Nucleus accumbens (tissue), 56 donors: ENCODE data around the gene TOM1L2.
"Not testable (repeated sequence)": the region's sequence is repeated elsewhere in the genome, so short reads cannot be mapped to it uniquely, and the experiment has no call there.

Source experiments
- DNase-seq, 56 donors: peaks; one replicate each; lab custom pipeline; 2025; lab: John Stamatoyannopoulos, UW

Gene TOM1L2

DNA sequence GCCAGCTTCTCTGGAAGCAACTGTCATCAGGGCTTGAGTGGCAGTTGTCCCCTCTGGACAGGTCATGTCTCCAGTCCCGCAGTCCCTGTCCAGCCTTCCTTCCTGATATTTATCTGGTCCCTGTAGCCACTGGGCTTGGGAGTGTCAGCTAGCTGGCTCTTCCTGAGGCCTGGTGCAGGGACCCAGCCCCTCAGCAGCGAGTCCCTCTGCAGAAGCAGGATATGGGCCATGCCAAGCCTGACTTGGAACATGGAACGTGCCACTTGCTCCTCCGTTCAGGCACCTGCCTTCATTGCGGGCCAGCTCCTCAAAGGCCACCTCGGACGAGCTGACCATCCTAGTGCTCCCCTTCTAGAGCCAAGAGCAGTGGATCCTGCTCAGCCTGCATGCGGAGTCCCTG lies 26.7 kb upstream of the TOM1L2 start:
- no peak for DNase-seq

DNA sequence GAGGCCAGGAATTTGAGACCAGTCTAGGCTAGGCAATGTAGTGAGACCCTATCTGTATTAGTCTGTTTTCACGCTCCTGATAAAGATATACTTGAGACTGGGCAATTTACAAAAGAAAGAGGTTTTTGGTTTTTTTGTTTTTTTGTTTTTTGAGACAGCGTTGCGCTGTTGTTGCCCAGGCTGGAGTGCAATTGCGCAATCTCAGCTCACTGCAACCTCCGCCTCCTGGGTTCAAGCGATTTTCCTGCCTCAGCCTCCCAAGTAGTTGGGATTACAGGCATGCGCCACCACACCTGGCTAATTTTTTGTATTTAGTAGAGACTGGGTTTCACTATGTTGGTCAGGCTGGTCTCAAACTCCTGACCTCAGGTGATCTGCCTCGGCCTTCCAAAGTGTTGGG lies 23.7 kb upstream of the TOM1L2 start:
- DNase-seq: not testable (repeated sequence)

DNA sequence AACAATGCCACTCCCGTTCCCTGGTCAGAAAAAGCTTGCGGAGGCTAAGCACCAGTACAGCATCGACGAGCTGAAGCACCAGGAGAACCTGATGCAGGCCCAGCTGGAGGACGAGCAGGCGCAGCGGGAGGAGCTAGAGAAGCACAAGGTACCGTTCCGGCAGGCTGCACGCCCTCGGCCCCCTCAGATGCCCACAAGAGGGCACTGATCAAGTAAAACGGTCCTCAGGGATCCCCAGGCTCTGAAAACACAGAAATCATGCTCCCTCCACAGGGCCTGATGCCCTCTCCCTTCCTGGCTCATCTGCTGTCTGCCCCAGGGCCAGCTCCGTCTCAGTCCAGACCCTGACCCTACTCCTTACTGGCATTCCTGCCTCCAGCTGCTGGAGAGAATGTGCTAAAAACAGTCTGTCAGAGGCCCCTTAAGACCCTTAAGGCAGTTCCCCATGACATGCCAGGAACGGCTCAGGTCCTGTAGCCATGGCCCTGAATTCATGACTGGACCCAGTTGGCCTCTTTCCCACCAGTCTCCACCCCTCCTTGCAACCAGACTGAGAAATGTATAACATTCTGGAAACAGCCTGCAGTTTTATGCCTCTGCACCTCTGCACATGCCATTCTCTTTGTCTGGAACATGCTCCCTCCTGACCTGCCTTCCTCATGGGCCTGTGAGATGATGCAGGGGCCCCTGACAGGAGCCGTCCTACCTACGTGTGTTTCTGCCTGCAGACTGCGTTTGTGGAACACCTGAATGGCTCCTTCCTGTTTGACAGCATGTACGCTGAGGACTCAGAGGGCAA lies 22.3 kb upstream of the TOM1L2 start:
- DNase-seq: peak in 10 of 56 donors; percentile 6 to 46 (median 13)

DNA sequence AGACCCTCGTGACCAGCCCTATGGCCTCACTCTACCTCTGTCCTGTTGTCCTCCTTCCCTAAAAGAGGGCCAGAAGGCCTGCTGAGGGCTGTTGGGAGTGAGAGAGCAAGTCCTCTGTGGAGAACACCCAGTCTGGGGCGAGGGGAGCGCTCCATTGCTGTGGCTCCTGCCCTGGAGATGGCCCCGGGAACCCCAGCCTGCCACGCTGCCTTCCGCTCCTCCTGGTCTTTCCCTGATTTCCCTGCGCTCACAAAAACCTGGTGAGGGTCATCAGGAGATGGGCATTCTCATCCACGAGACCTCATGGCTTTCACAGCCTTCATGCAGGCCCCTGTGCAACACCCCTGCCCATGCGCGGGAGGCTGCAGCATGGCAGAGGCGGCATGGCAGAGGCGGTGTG lies 21.7 kb upstream of the TOM1L2 start:
- DNase-seq: no peak

DNA sequence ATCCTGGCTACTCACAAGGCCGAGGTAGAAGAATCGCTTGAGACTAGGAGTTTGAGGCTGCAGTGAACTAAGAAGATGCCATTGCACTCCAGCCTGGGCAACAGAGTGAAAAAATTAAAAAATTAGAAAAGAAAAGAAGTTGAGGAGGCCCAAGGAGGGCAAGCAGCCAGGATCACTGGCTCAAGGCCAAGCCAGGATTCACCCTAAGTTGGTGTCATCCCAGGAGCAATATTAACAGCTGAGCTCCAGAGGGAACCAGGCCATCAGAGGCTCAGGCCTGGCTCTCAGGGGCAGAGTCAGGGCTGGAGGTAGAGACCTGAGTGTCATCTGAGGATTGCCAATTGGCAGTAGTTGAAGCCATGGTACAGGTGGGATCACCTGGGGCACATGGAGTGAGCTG lies 21.2 kb upstream of the TOM1L2 start:
- no peak for DNase-seq

DNA sequence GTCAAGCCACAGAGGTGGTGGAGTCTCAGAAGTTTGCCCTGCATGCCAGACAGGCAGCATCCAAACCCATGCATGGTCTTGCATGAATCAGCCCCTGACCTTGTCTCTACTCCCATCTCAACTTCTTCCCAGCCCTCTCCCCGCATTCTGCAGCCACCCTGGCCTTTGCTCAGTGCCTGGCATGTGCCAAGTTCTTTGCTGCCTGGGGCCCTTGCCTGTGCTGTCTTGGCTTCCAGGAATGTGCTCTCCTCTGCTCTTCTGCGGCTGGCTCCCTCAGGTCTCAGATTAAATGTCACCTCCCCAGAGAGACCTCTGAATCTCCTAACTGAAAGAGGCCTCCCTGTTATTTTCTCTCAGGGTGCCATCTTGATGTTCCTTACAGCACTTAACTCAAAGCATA lies 18.1 kb upstream of the TOM1L2 start:
- no peak for DNase-seq

DNA sequence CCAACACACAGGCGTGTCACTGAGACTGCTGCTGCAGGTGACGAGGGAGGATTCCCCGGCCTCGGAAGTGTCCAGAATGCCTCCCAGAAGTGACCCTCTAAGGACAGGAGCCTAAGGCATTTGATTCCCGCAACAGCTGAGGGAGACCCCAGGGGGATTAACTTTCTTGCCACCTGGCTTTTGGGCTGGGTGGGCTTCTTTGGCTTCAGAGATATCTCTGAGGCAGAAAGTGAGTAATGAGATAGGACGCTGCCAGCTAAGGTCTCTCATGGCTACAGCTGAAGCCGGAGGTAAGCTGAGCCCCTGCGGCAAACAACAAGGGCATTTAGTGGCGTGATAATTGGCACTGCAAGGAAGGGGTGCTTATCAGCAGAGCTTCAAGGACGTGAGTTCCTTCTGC lies 17.4 kb upstream of the TOM1L2 start:
- no peak for DNase-seq

DNA sequence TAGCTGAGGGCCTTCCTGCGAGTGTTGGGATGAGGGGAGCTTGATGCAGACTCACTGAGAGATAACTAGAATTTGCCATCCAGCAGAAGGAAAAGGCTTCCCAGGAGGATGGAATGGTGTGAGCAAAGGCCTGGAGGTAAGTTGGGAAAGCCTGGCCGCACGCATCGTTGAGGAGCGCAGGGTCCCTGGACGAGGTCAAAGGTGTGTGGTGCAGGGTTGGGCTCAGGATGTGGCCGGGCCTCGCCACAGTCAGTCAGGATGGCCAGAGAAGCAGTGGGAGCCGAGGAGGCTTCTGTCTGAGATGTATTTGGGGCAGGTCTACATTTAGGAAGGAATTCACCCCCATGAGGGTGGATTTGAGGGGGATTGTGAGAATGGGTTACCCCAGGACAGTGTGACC lies 16.9 kb upstream of the TOM1L2 start:
- no peak for DNase-seq

DNA sequence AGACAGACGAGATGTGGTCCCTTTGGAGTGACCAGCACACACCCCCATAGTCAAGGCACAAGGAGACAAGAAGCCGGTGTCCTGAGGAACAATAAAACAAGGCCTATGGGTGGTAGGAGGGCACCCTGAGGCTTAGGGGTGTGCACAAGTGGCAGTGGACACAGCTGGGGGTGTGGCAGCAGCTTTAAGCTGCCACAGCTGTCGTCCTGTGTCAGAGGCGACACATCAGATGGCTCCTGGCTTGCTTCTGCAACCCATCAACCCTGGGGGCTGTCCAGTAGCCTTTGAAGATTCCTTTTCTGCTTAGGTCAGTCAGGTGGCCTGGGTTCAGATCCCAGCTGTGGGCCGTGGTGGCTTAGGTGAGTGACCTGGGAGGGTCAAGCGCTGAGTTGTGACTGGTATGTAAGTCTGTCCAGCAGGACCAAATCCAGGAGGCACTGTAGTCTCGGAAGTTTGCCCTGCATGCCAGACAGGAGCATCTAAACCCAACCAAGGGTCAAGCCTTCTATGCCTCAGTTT lies 16.3 kb upstream of the TOM1L2 start:
- DNase-seq: no peak

DNA sequence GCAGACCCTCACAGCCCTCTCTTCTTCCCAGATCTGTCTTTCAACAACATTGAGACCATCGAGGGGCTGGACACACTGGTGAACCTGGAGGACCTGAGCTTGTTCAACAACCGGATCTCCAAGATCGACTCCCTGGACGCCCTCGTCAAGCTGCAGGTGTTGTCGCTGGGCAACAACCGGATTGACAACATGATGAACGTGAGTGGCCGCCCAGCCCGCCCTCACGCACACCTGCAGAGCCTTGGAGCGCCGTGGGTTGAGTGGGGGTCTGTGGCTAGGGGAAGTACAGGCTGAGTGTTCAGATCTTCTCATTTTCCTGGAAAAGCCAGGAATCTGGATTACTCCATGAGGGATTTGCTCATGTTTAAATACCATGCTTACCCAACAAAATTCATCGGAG lies 15.7 kb upstream of the TOM1L2 start:
- DNase-seq: no peak

DNA sequence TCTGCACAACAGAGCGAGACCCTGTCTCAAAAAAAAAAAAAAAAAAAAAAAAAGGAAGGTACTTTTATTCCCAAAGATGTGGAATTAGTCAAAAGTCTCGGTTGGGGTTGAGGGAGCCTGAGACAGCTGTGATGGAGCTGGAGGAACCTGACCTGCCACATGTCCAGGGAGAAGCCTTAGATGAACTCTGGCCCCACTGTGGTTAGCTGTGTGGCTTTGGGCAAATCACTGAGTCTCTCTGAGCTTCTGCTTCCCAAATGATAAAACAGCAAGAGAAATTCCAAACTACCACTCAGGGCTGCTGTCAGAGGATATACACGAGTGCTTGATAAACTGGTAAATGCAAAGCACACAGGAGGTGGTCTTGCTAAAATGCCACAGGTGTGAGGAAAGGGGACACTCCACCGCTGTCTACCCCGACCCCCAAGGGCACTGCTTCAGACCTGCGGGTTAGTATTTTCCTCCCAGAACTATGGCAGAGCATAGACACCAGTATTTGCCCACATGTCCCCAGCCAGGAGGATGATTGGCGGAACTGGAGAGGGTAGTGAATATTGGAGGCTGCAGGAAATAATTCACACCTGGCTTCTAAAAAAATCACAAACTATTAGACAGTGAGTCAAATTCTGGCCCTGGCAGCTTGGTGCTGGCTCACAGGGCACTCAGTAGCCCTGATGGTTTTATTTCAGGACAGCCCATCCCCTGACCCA lies 15.1 kb upstream of the TOM1L2 start:
- no peak for DNase-seq

DNA sequence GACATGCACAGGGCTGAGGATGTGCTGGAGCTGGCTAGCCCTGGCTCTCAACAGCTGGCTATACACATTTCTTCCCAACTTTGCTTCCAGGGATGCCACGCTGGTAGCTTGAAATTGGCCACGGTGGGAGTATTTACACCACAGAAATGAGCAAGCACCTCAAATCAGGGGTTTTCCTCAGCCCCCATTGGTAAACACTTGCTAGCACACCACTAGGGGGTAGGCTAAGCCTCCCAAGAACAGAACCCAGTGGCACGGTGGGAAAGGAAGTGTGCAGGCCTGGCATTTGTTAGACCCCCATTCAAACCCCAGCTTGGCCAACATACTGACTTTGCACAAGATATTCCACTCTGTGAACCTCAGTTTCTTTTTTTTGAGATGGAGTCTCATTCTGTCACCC lies 13.4 kb upstream of the TOM1L2 start:
- DNase-seq: no peak

DNA sequence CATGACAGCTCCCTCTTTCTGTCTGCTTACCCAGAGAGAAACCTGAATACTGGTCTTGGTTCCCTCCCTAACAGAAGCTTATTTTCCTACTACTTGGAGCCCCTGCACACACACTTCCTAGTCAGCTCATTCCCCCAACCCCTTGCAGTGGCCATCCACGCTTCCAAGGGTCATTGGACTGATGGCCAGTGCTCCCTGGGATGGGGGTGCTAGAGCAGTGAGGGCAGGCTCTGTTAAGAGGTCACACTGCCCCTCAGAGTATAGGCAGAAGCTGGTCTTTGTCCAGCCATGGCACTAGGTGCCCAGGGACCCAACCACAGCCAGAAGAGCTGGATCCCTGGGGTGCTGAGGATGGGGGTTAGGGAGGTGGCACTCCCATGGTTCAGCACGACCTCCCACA lies 13.0 kb upstream of the TOM1L2 start:
- DNase-seq: no peak

DNA sequence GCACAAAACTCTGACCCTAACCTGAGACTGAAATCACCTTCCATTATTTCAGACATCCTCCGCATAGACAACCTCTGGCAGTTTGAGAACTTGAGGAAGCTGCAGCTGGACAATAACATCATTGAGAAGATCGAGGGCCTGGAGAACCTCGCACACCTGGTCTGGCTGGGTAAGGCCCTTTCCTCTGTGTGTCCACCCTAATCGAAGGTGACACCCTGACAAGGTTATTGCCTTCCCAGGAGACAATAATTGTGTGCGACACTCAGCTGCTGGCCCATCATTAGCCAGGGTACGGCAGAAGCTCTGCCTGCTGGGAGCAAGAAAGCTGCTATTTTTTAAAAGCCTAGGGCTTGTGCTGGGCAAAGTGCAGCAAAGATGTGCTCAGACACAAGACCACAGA lies 11.6 kb upstream of the TOM1L2 start:
- DNase-seq: no peak

DNA sequence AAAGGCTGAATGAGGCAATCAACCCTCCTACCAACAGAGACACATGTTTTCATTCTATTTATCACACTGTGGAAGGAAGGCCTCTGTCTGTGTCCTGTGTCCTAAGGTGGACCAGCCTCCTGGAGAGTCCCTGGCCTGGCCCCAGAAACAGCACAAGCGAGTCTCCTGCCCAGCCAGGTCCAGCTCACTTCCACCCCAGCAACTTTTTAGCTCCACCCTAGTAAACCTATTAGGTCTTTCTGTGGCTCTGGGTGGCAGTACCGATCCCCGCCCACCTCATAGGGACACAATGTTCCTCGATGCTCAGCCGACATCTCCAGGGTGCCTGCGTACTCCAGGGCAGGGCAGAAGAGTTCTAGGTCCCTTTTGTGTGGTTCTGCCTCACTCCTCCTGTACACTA lies 11.2 kb upstream of the TOM1L2 start:
- no peak for DNase-seq

DNA sequence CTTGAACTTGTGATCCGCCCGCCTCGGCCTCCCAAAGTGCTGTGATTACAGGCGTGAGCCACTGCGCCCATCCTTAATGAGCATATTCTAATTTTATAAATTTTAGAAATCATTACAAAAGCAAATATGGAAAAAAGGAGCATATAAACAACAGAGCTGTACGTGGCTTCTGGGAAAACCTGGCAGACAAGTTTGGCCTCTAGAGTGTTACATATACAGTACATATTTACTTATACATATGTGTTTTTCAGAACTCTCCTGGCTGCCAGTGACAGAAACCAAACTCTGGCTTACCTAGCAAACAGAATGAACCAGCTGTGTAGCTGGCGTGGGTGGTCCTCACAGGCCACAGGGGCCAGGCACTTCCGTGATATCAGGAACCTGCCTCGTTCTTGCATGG lies 10.6 kb upstream of the TOM1L2 start:
- no peak for DNase-seq

DNA sequence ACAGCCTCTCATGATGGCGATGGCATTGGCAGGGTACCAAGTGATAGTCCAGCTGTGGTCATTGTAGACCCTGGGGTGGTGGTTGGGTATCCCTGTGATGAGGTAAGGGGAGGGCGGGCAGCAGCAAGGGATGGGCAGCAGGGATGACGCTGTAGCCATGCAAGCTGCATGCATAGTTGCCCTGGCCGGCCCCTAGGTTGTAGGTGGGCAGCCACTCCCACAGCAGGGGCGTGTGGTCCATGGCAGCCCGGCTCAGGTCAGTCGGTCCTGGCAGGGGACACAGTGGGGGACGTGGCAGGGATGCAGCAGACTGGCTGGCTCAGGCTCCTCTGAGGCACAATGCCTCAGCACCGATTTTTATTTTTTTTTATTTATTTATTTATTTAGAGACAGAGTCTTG lies 9.1 kb upstream of the TOM1L2 start:
- DNase-seq: no peak

DNA sequence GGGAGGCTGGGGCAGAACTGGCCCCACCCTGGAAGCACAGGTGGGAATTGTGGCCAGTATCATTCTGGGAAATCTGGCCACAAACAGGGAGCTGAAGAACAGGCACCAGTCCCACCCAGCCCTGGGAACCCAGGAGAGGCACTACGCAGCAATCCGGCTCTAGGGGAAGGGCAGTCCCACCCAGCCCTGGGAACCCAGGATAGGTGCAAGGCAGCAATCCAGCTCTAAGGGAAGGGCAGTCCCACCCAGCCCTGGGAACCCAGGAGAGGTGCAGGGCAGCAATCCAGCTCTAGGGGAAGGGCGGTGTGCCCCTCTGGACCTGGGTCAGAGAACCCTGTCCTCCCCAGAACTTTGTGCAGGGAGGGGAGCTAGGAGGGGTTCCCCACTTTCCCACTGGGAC lies 7.6 kb upstream of the TOM1L2 start:
- no peak for DNase-seq

DNA sequence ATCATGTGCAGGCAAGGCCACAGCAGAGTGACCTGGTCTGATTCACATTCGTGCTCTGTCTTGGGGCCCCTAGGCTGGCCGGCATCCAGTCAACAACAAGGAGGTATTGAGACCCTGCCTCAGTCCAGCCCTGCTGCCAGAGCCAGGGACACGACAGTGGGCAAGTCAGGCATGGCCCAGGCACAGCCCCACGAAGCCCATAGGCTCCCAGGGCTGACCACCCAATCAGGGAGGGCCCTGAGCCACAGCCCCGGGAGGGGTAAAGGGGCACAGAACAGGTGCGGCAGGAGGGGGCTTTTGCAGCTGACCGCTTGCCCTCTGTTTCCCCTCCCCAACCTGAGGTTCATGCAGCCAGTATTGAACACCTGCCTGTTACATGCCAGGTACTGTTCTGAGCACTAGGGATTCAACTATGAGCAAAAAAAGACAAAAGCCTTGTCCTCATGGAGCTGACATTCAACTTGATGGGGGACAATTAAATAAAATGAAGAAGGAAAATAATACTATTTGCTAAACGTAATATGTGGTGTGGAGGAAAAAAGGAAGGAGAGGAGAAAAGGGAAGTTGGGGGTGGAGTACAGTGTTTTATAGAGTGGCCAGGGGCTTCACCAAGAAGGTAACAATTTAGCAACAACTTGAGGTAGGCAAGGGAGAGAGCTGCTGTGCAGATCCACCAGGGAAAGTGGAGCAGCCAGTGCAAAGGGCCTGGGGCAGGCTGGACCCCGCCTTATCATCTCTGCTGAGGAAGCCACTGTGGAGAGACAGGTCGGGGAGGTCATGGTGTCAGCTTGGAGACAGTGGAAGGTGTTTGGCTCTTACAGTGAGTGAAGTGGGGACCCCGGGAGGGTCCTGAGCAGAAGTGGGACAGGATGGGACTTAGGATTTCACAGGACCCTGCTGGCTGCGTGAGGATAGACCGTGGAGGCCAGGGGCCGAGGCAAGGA lies 6.6 kb upstream of the TOM1L2 start:
- DNase-seq: no peak

DNA sequence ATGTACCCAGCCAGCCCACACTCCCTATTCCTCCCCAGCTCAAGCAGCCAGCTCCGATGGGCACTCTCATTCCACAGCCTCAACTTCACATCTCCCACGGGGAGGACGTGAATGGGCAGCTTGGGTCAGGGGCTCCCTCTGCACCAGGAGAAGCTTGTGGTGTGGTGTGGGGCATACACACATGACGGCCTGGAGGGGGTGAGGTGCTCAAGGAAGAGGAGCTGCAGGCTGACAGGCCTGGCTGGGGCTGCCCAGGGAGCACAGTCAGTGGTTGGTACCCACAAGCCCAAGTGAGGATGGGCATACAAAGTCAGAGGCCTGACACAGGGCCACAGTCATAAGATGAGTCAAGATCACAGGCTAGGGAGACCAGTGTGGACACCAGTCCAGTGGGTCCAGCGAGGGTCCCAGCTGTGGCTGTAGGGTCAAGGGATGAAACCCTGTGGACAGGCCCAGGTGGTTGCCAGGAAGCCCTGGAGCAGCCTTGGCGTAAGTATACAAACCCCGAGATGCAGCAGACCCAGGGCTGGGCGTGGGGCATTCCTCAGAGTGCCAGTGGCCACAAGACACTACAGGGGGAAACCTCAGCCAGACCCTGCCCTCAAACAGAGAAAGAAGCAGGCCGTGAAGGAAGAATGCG lies 4.9 kb upstream of the TOM1L2 start:
- no peak for DNase-seq
